K562 (cell line): Measurements from ENCODE around the gene IPO11. TPM values are rescaled to one million over a fixed set of nuclear protein-coding genes. Genes with fewer than 3 reads are reported as not detected.

ENCODE experiments used
- CBFA2T3 ChIP-seq: fragments of 450-650 bp; IDR thresholded peaks from 2 replicates; pipeline ENCODE4 v1.6.1; 2017
- CC2D1A ChIP-seq: fragments of 450-650 bp; IDR thresholded peaks from 2 replicates; pipeline ENCODE4 v1.6.1; 2017; ENCODE audit warnings: mild to moderate bottlenecking
- COPS2 ChIP-seq: fragments of 450-650 bp; conservative IDR thresholded peaks from 2 replicates; pipeline ENCODE4 v1.6.1; 2016; ENCODE audit warnings: mild to moderate bottlenecking, moderate library complexity
- E2F4 ChIP-seq: sonication (generic); formaldehyde crosslinking; IDR thresholded peaks from 2 replicates; pipeline ENCODE4 v1.8.0; 2022; ENCODE audit warnings: mild to moderate bottlenecking, low read depth, missing genetic modification reagents
- E2F6 ChIP-seq, 2 experiments: IDR thresholded peaks; 2 replicates each; pipeline ENCODE4 v1.6.1; 2011; ENCODE audit warnings: borderline replicate concordance in 1 of 2, control low read depth in 1 of 2, low read depth in 1 of 2, low read length in 1 of 2, mild to moderate bottlenecking in 1 of 2, mixed read lengths in 1 of 2, moderate library complexity in 1 of 2; ENCODE audit not compliant: insufficient read depth in 1 of 2, insufficient read length in 1 of 2, poor library complexity in 1 of 2, severe bottlenecking in 1 of 2; ENCODE audit errors: extremely low read depth in 1 of 2
- ETS1 ChIP-seq: conservative IDR thresholded peaks from 2 replicates; pipeline ENCODE4 v1.6.1; 2011; ENCODE audit warnings: low read depth, mild to moderate bottlenecking, low read length; ENCODE audit not compliant: control insufficient read depth
- FOS ChIP-seq: IDR thresholded peaks from 3 replicates; pipeline ENCODE4 v1.6.1; 2011; ENCODE audit not compliant: insufficient read length; ENCODE audit errors: extremely low read depth
- HDAC1 ChIP-seq, 2 experiments: fragments of 450-650 bp; IDR thresholded peaks; 2 replicates each; pipeline ENCODE4 v1.6.1; 2016 to 2017; ENCODE audit warnings: inconsistent platforms in 1 of 2, mild to moderate bottlenecking in 1 of 2, moderate library complexity in 1 of 2
- JUND ChIP-seq, 2 experiments: IDR thresholded peaks; 2 replicates in 1 of 2; 3 replicates in 1 of 2; pipeline ENCODE4 v1.6.1; 2011; ENCODE audit warnings: borderline replicate concordance in 2 of 2, low read depth in 2 of 2, low read length in 2 of 2, improper control_type of control experiment in 1 of 2, missing biosample characterization in 1 of 2, missing genetic modification characterization in 1 of 2, missing genetic modification reagents in 1 of 2
- MLX ChIP-seq, 2 experiments: fragments of 450-650 bp in 1 of 2; sonication (generic) in 1 of 2; formaldehyde crosslinking; conservative IDR thresholded peaks; 2 replicates each; pipeline versions ENCODE4 v1.4.0 to v1.8.1; 2020 to 2022; ENCODE audit warnings: mild to moderate bottlenecking in 1 of 2, missing genetic modification reagents in 1 of 2
- NR2C1 ChIP-seq, 2 experiments: fragments of 450-650 bp; IDR thresholded peaks; 2 replicates each; pipeline ENCODE4 v1.6.1; 2017; ENCODE audit warnings: mild to moderate bottlenecking in 2 of 2, antibody characterized with exemption in 1 of 2, inconsistent platforms in 1 of 2, missing compliant biosample characterization in 1 of 2, missing genetic modification characterization in 1 of 2
- PHF20 ChIP-seq: fragments of 450-650 bp; IDR thresholded peaks from 2 replicates; pipeline ENCODE4 v1.6.1; 2018; ENCODE audit not compliant: partially characterized antibody
- SIN3B ChIP-seq: fragments of 450-650 bp; IDR thresholded peaks from 2 replicates; pipeline ENCODE4 v1.6.1; 2017; ENCODE audit warnings: low read depth, mild to moderate bottlenecking, moderate library complexity
- SRSF1 ChIP-seq: fragments of 200-400 bp; formaldehyde crosslinking; IDR thresholded peaks from 2 replicates; pipeline ENCODE4 v1.6.1; 2017; ENCODE audit warnings: mild to moderate bottlenecking, low read depth, low read length, moderate library complexity
- YY1 ChIP-seq, 3 experiments: IDR thresholded peaks; 2 replicates each; pipeline ENCODE4 v1.6.1; 2011; ENCODE audit warnings: low read length in 2 of 3, mild to moderate bottlenecking in 2 of 3, moderate library complexity in 2 of 3, borderline replicate concordance in 1 of 3, control low read depth in 1 of 3, low read depth in 1 of 3; ENCODE audit not compliant: insufficient read depth in 3 of 3, insufficient replicate concordance in 2 of 3, control insufficient read depth in 1 of 3, insufficient read length in 1 of 3; ENCODE audit errors: extremely low read depth in 1 of 3
- ZC3H11A ChIP-seq: IDR thresholded peaks from 2 replicates; pipeline ENCODE4 v1.6.1; 2012; ENCODE audit warnings: low read depth, low read length, improper control_type of control experiment
- ZNF143 ChIP-seq: sonication (generic); formaldehyde crosslinking; IDR thresholded peaks from 2 replicates; pipeline ENCODE4 v1.9.0; 2022; ENCODE audit warnings: mild to moderate bottlenecking, missing genetic modification reagents
- ZNF512 ChIP-seq: IDR thresholded peaks from 2 replicates; pipeline ENCODE4 v1.6.1; 2016; ENCODE audit warnings: missing genetic modification characterization, missing compliant biosample characterization
- ZNF655 ChIP-seq: fragments of 250-450 bp; sonication (Bioruptor Pico); IDR thresholded peaks from 2 replicates; pipeline ENCODE4 v1.5.0; 2021
- polyA plus RNA-seq, 8 experiments: library from polyadenylated mRNA; depleted of rRNA in 4 of 8; stranded (reverse) in 5 of 8; unstranded in 3 of 8; fragments of >200 nt; fragmentation: Nextera tagmentation in 2 of 8; fragmentation: Illumina TruSeq in 1 of 8; extraction: Ambion mirVana in 2 of 8; extraction: Trizol in 1 of 8; gene quantifications; 2 replicates each; pipeline versions ENCODE4 v1.2.1 to v1.2.3, GENCODE V29; 2011 to 2014; ENCODE audit warnings: inconsistent platforms in 1 of 8, missing spikeins in 1 of 8
- total RNA-seq, 7 experiments: library from RNA; depleted of rRNA in 6 of 7; stranded (reverse); fragments of >200 nt in 6 of 7; fragmentation: Illumina TruSeq in 2 of 7; extraction: Trizol in 2 of 7; gene quantifications; 2 replicates each; pipeline versions ENCODE4 v1.2.1 to v1.2.3, GENCODE V29; 2011 to 2021; ENCODE audit warnings: low replicate concordance in 1 of 7

Gene IPO11
- total and polyA plus RNA-seq, 9 of the 15 experiments (the other 6 are each of a cell fraction or from before 2014, with no cell fraction given) = 38.7 to 96.0 (median 70.9) TPM

GRCh38 chr5:62585751-62586150 is 173.2 kb downstream of the IPO11 start (continued):
- TF ChIP-seq MLX (CRISPR knock-in tag; conservative IDR thresholded peaks at IDR 0.05) (no peak), CC2D1A (no peak), E2F6 (IDR thresholded peaks at IDR 0.05; ENCODE audit: borderline replicate concordance in 1 of 2, extremely low read depth in 1 of 2, insufficient read depth in 1 of 2, insufficient read length in 1 of 2, low read depth in 1 of 2, low read length in 1 of 2, poor library complexity in 1 of 2, severe bottlenecking in 1 of 2) (no peak), CBFA2T3 (peak; percentile 22; the same call in 1 of the 2 replicates), JUND (IDR thresholded peaks at IDR 0.05; ENCODE audit: borderline replicate concordance, low read depth, low read length) (peak; percentile 94), JUND (tag; IDR thresholded peaks at IDR 0.05; ENCODE audit: borderline replicate concordance, low read depth, low read length) (peak; percentile 89; the same call in 2 of the 3 replicates), SRSF1 (no peak), ZC3H11A (no peak), ZNF655 (CRISPR knock-in tag) (no peak), YY1 (IDR thresholded peaks at IDR 0.05; ENCODE audit: borderline replicate concordance in 1 of 3, control insufficient read depth in 1 of 3, extremely low read depth in 1 of 3, insufficient read depth in 3 of 3, insufficient read length in 1 of 3, insufficient replicate concordance in 2 of 3, low read depth in 1 of 3, low read length in 2 of 3) (no peak), HDAC1 (IDR thresholded peaks at IDR 0.05) (peak in 1 of 2 experiments; percentile 36; a peak in 1 of 4 replicates), ETS1 (no peak), ZNF143 (no peak), NR2C1 (IDR thresholded peaks at IDR 0.05) (no peak), NR2C1 (tag; IDR thresholded peaks at IDR 0.05) (no peak), SIN3B (no peak), COPS2 (no peak), E2F4 (no peak), PHF20 (no peak), ZNF512 (tag) (no peak), FOS (no peak)
